MM.1S (cell line): ENCODE data around the gene LEF1.

Source experiments
- CTCF ChIP-seq: fragments of 300-600 bp; sonication (generic); IDR thresholded peaks from 2 replicates; pipeline ENCODE4 v1.5.1; 2016; ENCODE audit warnings: antibody characterized with exemption, low read length, mixed read lengths
- EZH2 ChIP-seq: fragments of 300-600 bp; sonication (generic); optimal IDR thresholded peaks from 2 replicates; pipeline ENCODE3; 2017; ENCODE audit warnings: low read depth, mild to moderate bottlenecking, antibody characterized with exemption, low read length, mixed read lengths
- EZH2phosphoT487 ChIP-seq: fragments of 300-600 bp; sonication (generic); IDR thresholded peaks from 2 replicates; pipeline ENCODE4 v1.6.1; 2018; ENCODE audit warnings: antibody characterized with exemption, low read length

GRCh38 chr4:108115168-108115526 is 53.6 kb downstream of the LEF1 start:
- no peak for TF ChIP-seq CTCF
- TF ChIP-seq EZH2: no peak
- no peak for TF ChIP-seq EZH2phosphoT487
